ENCODE measurements around the gene TJP3.

The TJP3 gene

GRCh38 chr19:3770136-3770999 lies 62.2 kb downstream of the TJP3 start:
- no peak for DNase-seq

GRCh38 chr19:3771000-3771905 lies 63.1 kb downstream of the TJP3 start:
- no peak for DNase-seq

GRCh38 chr19:3771906-3772455 lies 63.8 kb downstream of the TJP3 start, which contains the start of gene RAX2:
RAX2 (minus strand) TSS chr19:3772228; CDS start chr19:3771742, 486 bp downstream.
- no peak for DNase-seq

- DNase-seq, result no peak
Measured at GRCh38 chr19:3773814-3774515, 65.8 kb downstream of the TJP3 start.

- no peak for DNase-seq
Measured at GRCh38 chr19:3774621-3775373, 66.6 kb downstream of the TJP3 start.

- no peak for DNase-seq
Measured at GRCh38 chr19:3775374-3775711, 67.2 kb downstream of the TJP3 start.

GRCh38 chr19:3775831-3776230 lies 67.6 kb downstream of the TJP3 start:
- DNase-seq, result no peak

GRCh38 chr19:3776479-3777040 lies 68.4 kb downstream of the TJP3 start:
- no peak for DNase-seq

- no peak for DNase-seq
Measured at GRCh38 chr19:3778104-3778867, 70.1 kb downstream of the TJP3 start.

- DNase-seq, result no peak
Measured at GRCh38 chr19:3778899-3779723, 70.9 kb downstream of the TJP3 start.

GRCh38 chr19:3780786-3781304 lies 72.7 kb downstream of the TJP3 start:
- no peak for DNase-seq

- DNase-seq, result no peak
Measured at GRCh38 chr19:3781603-3782002, 73.4 kb downstream of the TJP3 start.

GRCh38 chr19:3782330-3782729 lies 74.1 kb downstream of the TJP3 start:
- no peak for DNase-seq

GRCh38 chr19:3782903-3783302 lies 74.7 kb downstream of the TJP3 start:
- DNase-seq, result no peak

GRCh38 chr19:3783660-3784584 lies 75.7 kb downstream of the TJP3 start:
- DNase-seq, result peak; percentile 33

- DNase-seq, result no peak
Measured at GRCh38 chr19:3784607-3785450, 76.6 kb downstream of the TJP3 start.

GRCh38 chr19:3785451-3785937 lies 77.3 kb downstream of the TJP3 start:
- DNase-seq, result no peak
